ENCODE measurements around the gene MRPS18B.

- TF ChIP-seq CTCF (IDR thresholded peaks at IDR 0.05) (no peak), FOXJ3 (CRISPR knock-in tag; IDR thresholded peaks at IDR 0.05) (no peak), JUND (IDR thresholded peaks at IDR 0.05) (no peak), ZBTB33 (IDR thresholded peaks at IDR 0.05; ENCODE audit: borderline replicate concordance, low read depth) (no peak), EZH2phosphoT487 (IDR thresholded peaks at IDR 0.05; ENCODE audit: borderline replicate concordance, low read depth) (no peak), POLR2AphosphoS5 (IDR thresholded peaks at IDR 0.05; ENCODE audit: low read depth, low read length) (no peak), EP300 (IDR thresholded peaks at IDR 0.05; ENCODE audit: borderline replicate concordance in 1 of 2, low read depth in 1 of 2, low read length in 1 of 2) (no peak)
Observed at GRCh38 chr6:30570263-30570662, 47.4 kb upstream of the MRPS18B start.

Measured in SK-N-SH (cell line).